Keratinocyte (primary cell): ENCODE results near the gene GLIS2. TPM values are rescaled to one million over a fixed set of nuclear protein-coding genes. Genes with fewer than 3 reads are reported as not detected.

Source experiments
- DNase-seq: peaks from one replicate; pipeline ENCODE4 v3.0.0-alpha.2; 2011; ENCODE audit warnings: low read depth, missing footprints, low spot score
- FAIRE-seq: peaks from 2 replicates; lab custom pipeline; 2011; peaks lifted over from hg19 to GRCh38; lab: Jason Lieb, UNC
- H2AFZ ChIP-seq: 2 replicates; pipeline ENCODE4 v1.6.0; 2012; ENCODE audit warnings: low read length, control low read depth, inconsistent platforms; ENCODE audit not compliant: control insufficient read depth
- H3K27ac ChIP-seq: 2 replicates; pipeline ENCODE4 v1.5.1; 2011; ENCODE audit warnings: low read length; ENCODE audit not compliant: control insufficient read depth, insufficient read depth
- H3K27me3 ChIP-seq: 3 replicates; pipeline ENCODE4 v1.6.0; 2011; ENCODE audit warnings: low read length; ENCODE audit not compliant: control insufficient read depth, insufficient read depth; ENCODE audit errors: extremely low read depth
- H3K36me3 ChIP-seq, 2 experiments: 2 replicates in 1 of 2; 3 replicates in 1 of 2; pipeline ENCODE4 v1.5.1; 2011; ENCODE audit warnings: low read length in 2 of 2, mild to moderate bottlenecking in 1 of 2; ENCODE audit not compliant: control insufficient read depth in 2 of 2, insufficient read depth in 2 of 2; ENCODE audit errors: extremely low read depth in 1 of 2
- H3K4me1 ChIP-seq: 3 replicates; pipeline ENCODE4 v1.5.1; 2011; ENCODE audit warnings: low read length; ENCODE audit not compliant: control insufficient read depth, insufficient read depth; ENCODE audit errors: extremely low read depth
- H3K4me2 ChIP-seq: 3 replicates; pipeline ENCODE4 v1.6.0; 2011; ENCODE audit warnings: low read depth, low read length; ENCODE audit not compliant: control insufficient read depth, insufficient read depth; ENCODE audit errors: extremely low read depth
- H3K4me3 ChIP-seq, 3 experiments: fragments of 200-600 bp in 1 of 3; sonication (generic) in 1 of 3; 2 replicates in 2 of 3; 3 replicates in 1 of 3; pipeline ENCODE4 v1.5.1; 2011 to 2016; ENCODE audit warnings: low read length in 3 of 3, mild to moderate bottlenecking in 3 of 3, control low read depth in 2 of 3, inconsistent platforms in 1 of 3, low read depth in 1 of 3, mixed read lengths in 1 of 3, mixed run types in 1 of 3, moderate library complexity in 1 of 3; ENCODE audit not compliant: control insufficient read depth in 2 of 3, insufficient read depth in 2 of 3; ENCODE audit errors: extremely low read depth in 1 of 3
- H3K79me2 ChIP-seq: 2 replicates; pipeline ENCODE4 v1.6.0; 2012; ENCODE audit warnings: low read length; ENCODE audit not compliant: control insufficient read depth, insufficient read depth
- H3K9ac ChIP-seq: 3 replicates; pipeline ENCODE4 v1.6.0; 2011; ENCODE audit warnings: low read length; ENCODE audit not compliant: control insufficient read depth, insufficient read depth; ENCODE audit errors: extremely low read depth
- H3K9me1 ChIP-seq: 3 replicates; pipeline ENCODE4 v1.6.0; 2011; ENCODE audit warnings: low read length; ENCODE audit not compliant: control insufficient read depth, insufficient read depth; ENCODE audit errors: extremely low read depth
- H3K9me3 ChIP-seq: 2 replicates; pipeline ENCODE4 v1.5.1; 2012; ENCODE audit warnings: low read depth, low read length; ENCODE audit not compliant: control insufficient read depth
- H4K20me1 ChIP-seq: 3 replicates; pipeline ENCODE4 v1.6.0; 2011; ENCODE audit warnings: low read length; ENCODE audit not compliant: control insufficient read depth, insufficient read depth; ENCODE audit errors: extremely low read depth
- CTCF ChIP-seq, 3 experiments: IDR thresholded peaks in 1 of 3; conservative IDR thresholded peaks in 1 of 3; optimal IDR thresholded peaks in 1 of 3; 2 replicates in 2 of 3; 3 replicates in 1 of 3; pipeline versions ENCODE3 to v1.5.1; 2011; ENCODE audit warnings: low read length in 3 of 3, mild to moderate bottlenecking in 3 of 3, moderate library complexity in 2 of 3, control low read depth in 1 of 3, inconsistent platforms in 1 of 3; ENCODE audit not compliant: insufficient read depth in 2 of 3; ENCODE audit errors: extremely low read depth in 1 of 3
- EZH2 ChIP-seq: IDR thresholded peaks from one replicate; pipeline ENCODE4 v1.6.1; 2012; ENCODE audit warnings: inconsistent platforms, mild to moderate bottlenecking, low read length, moderate library complexity
- dilution Hi-C: fragments of 300-500 bp; cut with MboI; formaldehyde crosslinking; loops from one replicate; pipeline ENCODE4 v1.7.0; 2020; ENCODE audit warnings: low sequenced_read_pairs; ENCODE audit not compliant: extremely low pct_ligation_motif_present
- polyA plus RNA-seq, 5 experiments: library from polyadenylated mRNA; depleted of rRNA in 3 of 5; stranded (reverse) in 3 of 5; stranded (forward) in 1 of 5; unstranded in 1 of 5; fragments of >200 nt; gene quantifications; 1 replicate in 1 of 5; 2 replicates in 3 of 5; 3 replicates in 1 of 5; pipeline versions ENCODE4 v1.2.1 to v1.2.3, GENCODE V29; 2011 to 2012; ENCODE audit warnings: missing spikeins in 2 of 5, low read depth in 1 of 5, low replicate concordance in 1 of 5

The GLIS2 gene
- polyA plus RNA-seq, 1 donor (not counting 4 experiments of a cell fraction or from before 2014, with no cell fraction given), result 0.63 TPM

- Histone ChIP-seq H3K4me1 (peaks cover 29% of the 10 kb centered on the region), H3K9me1 (no peaks in the 10 kb centered on the region), H3K4me2 (peak overlapping the region; percentile 48), H3K27ac (peak overlapping the region; percentile 76), H3K9ac (peak overlapping the region; percentile 57), H3K4me3 (peak overlapping the region in 1 of 3 experiments; percentile 16), H3K79me2 (no peaks in the 10 kb centered on the region), H2AFZ (peak overlapping the region; percentile 27), H4K20me1 (no peaks in the 10 kb centered on the region), H3K9me3 (no peaks in the 10 kb centered on the region), H3K36me3 (no peaks in the 10 kb centered on the region), H3K27me3 (no peaks in the 10 kb centered on the region)
- TF ChIP-seq CTCF (optimal IDR thresholded peaks at IDR 0.05 in 1 of 3, IDR thresholded peaks at IDR 0.05 in 1 of 3, conservative IDR thresholded peaks at IDR 0.05 in 1 of 3; ENCODE audit: extremely low read depth in 1 of 3, insufficient read depth in 2 of 3, low read length in 3 of 3) (no peak), EZH2 (no peak)
- no peak for DNase-seq
- dilution Hi-C loops, result no loop called here
- FAIRE-seq, result peak; percentile 90
Observed at GRCh38 chr16:4298761-4299522, 16.9 kb upstream of the GLIS2 start.

- H3K4me2 ChIP-seq, result no peak overlapping the region
- no peaks in the 10 kb centered on the region for H3K27me3 ChIP-seq
- dilution Hi-C loops, result no loop called here
Observed at GRCh38 chr16:4301177-4301576, 14.7 kb upstream of the GLIS2 start.

More at GRCh38 chr16:4301177-4301576, 14.7 kb upstream of the GLIS2 start:
- FAIRE-seq, result no peak
- H3K9ac ChIP-seq, result no peak overlapping the region
- no peaks in the 10 kb centered on the region for H3K79me2 ChIP-seq
- no peaks in the 10 kb centered on the region for H3K9me3 ChIP-seq
- TF ChIP-seq EZH2 (no peak), CTCF (optimal IDR thresholded peaks at IDR 0.05 in 1 of 3, IDR thresholded peaks at IDR 0.05 in 1 of 3, conservative IDR thresholded peaks at IDR 0.05 in 1 of 3; ENCODE audit: extremely low read depth in 1 of 3, insufficient read depth in 2 of 3, low read length in 3 of 3) (no peak)
- no peak overlapping the region for H3K4me3 ChIP-seq
- H3K27ac ChIP-seq, result no peak overlapping the region
- H4K20me1 ChIP-seq, result no peaks in the 10 kb centered on the region
- H2AFZ ChIP-seq, result no peak overlapping the region
- DNase-seq, result no peak
- H3K9me1 ChIP-seq, result no peaks in the 10 kb centered on the region
- no peaks in the 10 kb centered on the region for H3K36me3 ChIP-seq
- peaks cover 24% of the 10 kb centered on the region for H3K4me1 ChIP-seq
